GM18517 (cell line): ENCODE data around the gene CHRNA4.

ENCODE experiments used
- ATAC-seq: cut with Tn5 transposase; IDR thresholded peaks from one replicate; pipeline ENCODE4 v1.9.1; 2021; ENCODE audit warnings: mild to moderate bottlenecking, moderate library complexity; ENCODE audit not compliant: unreplicated experiment

Gene CHRNA4

DNA sequence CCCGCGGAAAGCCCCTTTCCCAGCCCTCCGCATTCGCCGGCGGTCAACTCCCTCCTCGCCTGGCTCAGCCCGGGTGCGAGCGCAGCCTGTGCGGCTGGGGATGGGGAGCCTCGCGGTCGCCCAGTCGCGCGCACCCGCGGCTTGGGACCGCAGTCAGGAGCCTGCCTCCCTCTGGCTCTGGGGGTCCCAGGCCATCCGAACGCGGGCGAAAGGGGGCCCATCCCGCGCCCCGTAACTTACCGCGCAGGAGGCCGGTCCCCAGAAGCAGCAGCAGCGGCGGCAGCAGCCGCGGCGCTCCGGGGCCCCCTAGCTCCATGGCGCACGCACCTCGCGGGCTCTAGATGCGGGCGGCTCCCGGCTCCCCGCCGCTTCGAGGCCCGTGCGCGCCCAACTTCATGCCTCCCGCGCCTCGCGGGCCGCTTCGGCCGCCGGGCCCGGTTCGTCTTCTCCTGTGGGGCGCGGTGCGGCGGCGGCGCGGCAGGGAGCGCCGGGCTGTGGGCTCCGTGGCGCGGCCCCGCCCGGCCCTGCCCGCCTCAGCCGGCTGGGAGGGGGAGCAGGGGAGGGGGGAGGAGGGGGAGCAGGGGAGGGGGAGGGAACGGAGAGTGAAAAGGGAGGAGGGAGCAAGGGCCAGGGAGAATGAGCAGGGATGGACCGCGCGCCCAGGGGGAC is at the start of gene CHRNA4:
TSS of gene CHRNA4 (minus strand) at position 500 of the 669 bp plus-strand sequence. CDS start at position 316, 184 bp downstream.
- no peak for ATAC-seq

- no peak for ATAC-seq
Observed at GRCh38 chr20:63409834-63410435, 48.8 kb upstream of the CHRNA4 start.

DNA sequence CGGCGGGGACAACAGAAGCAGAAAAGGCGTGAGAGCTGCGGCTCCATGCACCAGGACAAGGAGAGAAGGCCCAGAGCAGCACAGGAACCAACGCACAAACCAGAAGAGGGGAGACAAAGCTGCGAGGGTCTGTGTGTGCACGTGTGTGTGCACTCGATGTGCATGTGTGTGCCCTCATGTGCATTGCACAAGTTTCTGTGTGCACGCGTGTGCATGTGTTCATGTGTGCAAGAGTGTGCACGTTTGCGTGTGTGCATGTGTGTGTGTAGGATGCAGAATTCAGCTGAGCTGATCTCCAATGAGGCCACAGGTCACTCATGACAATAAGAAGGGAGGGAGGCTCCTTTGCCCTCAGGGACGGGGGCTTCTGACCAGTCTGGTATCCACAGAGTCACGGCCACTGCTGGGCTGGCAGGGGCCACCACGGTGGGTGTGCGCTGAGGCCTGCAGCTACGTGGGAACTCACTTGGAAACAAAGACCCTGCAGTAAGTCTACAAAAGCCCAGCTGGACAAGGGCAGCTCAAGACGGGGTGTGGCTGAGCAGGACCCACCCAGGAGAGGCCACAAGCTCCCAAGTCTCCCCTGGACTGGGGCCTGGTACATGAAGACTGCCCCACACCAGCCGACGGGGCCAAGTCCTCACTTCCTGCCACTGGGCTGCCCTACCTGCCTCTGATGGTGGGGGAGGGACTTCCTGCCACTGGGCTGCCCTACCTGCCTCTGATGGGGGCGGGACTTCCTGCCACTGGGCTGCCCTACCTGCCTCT is 48.1 kb upstream of the CHRNA4 start:
- ATAC-seq: no peak

- ATAC-seq: no peak
Observed at GRCh38 chr20:63408684-63409046, 47.5 kb upstream of the CHRNA4 start.

- no peak for ATAC-seq
Observed at GRCh38 chr20:63407928-63408683, 47.0 kb upstream of the CHRNA4 start.

DNA sequence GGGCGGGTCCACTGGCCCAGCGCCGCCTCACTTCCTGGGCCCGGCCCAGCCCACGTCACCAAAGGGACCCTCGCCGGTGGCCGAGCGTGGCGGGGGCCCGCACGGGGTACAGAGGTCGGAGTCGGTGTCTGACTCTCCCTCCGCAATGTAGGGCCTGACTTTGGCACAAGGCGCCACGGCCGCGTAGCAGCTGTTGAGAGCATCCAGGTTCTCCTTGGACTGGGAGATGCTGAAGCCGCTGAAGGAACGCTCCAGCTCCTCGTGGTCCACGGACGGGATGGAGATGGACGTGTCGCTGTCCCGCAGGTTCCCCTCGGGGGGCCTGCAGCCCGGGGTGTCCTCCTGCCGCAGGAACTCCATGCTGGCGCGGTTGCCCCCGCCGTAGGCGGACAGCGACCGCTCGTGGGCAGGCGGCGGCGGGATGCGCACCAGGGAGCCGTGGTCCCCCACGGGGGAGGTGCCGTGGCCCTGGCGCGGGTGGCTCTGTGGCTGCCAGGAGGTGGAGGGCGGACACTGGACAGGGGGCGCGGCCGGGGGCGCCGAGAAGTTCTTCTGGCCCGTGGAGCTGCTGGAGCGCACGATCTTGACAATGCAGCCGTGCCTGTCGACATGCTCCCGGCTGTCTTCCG is 45.6 kb upstream of the CHRNA4 start:
- ATAC-seq: no peak

DNA sequence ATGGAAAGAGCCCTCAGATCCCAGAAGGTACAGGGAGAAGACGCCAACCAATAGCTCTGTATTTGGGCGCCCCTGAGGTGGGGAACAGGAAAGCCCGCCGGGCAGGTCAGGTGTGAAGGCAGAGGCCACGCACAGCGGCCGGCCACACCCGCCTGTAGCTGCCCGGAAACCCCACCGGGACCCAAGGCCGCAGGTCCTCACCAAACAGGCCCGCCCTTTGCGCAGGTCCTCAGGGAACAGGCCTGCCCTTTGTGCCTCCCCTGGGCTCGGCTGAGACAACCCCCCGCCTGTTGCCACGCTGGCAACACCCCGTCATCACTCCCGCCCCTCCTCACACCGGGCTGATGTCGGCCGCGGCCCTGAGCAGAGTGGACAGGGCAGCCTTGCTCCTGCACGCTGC is 44.9 kb upstream of the CHRNA4 start:
- no peak for ATAC-seq

- no peak for ATAC-seq
Observed at GRCh38 chr20:63405102-63405730, 44.1 kb upstream of the CHRNA4 start.

DNA sequence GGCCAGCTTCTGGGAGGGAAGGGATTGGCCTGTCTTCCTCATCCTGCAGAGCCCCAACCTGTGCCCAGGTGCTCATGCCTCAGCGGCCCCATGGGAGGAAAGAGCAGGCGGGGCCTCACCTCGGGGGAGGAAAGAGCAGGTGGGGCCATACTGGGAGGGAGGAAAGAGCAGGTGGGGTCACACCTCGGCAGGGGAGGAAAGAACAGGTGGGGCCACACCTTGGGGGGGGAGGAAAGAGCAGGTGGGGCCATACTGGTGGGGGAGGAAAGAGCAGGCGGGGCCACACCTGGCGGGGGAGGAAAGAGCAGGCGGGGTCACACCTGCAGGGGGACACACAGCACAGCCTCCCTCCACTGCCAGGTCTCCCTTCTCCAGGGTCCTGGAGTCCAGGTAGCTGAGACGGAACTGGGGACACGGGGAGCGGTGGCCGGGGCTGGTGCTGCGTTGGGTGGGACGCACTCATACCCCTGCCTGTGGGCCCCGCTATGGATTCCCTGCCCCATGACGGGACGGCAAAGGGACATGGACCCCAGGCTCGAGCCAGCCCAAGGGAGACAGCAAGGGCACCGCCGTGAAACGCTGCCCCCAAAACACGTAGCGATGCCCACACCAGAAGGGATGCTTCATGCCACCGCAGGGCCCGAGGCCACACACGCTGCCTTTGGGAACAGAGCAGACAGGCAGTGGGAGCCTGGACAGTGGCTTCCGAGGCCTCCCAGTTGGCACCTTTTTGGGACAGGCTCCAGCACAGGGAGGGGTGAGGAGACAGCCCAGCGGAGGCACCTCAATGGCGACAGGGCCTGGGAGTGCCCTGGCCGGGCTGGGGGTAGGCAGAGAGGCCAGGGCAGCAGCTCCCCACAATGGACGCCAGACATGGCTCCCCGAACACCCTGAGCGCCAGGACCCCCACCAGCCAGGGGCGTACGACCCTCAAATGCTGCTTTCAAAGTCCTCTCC is 43.3 kb upstream of the CHRNA4 start:
- no peak for ATAC-seq

DNA sequence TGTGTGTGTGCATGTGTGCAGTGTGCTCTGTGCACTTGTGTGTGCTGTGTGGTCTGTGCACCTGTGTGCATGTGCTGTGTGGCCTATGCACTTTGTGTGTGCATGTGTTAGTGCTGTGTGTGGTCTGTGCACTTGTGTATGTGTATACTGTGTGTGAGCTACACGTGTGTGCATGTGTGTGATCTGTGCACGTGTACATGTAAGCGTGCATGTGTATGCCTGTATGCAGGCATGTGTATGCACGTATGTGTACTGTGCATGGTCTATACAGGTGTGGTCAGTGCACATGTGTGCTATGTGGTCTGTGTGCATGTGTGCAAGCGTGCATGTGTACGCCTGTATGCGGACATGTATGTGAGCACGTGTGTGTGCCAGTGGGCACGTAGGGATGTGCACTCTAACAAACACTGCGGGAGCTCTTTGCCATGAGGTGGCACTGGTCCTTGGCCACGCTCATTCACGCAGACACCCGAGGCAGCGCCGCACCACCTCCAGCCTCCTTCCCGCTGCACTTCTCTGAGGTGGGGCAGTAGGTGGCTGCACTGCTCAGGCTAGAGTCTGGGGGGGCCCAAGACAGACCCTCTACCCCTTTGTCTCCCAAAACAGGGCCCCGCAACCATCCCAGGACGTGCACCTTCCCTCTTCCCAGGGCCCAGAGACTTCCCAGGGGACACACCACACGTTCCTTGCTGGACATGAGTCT is 42.4 kb upstream of the CHRNA4 start:
- ATAC-seq: no peak

GRCh38 chr20:63402860-63403220 is 41.7 kb upstream of the CHRNA4 start:
- no peak for ATAC-seq

GRCh38 chr20:63402181-63402859 is 41.2 kb upstream of the CHRNA4 start:
- ATAC-seq: no peak

DNA sequence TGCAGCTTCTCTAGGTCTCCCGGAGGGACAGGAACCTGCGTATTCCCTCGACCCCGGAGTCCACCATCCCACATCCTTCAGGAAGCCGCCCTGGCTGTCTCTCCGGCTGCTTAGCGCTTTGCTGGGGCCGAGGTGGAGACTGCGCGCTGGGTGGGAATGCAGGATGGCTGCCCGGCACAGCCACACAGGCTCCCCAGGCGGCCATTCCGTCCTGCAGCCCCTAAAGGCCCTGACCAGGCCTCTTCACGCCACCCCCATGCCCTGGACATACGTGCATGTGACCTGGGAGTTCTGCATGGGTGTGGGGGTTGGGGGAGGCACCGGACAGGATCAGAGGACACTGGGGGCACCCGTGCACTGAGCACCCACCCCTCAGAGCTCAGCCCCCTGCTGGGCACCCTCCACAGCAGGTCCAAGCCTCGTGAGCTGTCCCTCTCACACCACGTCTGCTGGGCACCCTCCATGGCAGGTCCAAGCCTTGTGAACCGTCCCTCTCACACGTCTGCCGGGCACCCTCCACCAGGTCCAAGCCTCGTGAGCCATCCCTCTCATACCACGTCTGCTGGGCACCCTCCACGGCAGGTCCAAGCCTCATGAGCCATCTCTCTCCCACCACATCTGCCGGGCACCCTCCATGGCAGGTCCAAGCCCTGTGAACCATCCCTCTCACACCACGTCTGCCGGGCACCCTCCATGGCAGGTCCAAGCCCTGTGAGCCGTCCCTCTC is 40.4 kb upstream of the CHRNA4 start:
- no peak for ATAC-seq

GRCh38 chr20:63400486-63401210 is 39.5 kb upstream of the CHRNA4 start:
- ATAC-seq: no peak

GRCh38 chr20:63399596-63400375 is 38.6 kb upstream of the CHRNA4 start:
- no peak for ATAC-seq
